Measurements from ENCODE around the gene APEH. TPM values are rescaled to one million over a fixed set of nuclear protein-coding genes. Genes with fewer than 3 reads are reported as not detected.
A peak's percentile ranks its signal among the peaks of the same experiment; 100 is the strongest.

APEH gene
- total and polyA plus RNA-seq, 9 of the 15 experiments (the other 6 are each of a cell fraction or from before 2014, with no cell fraction given): 70.9 to 177 (median 117) TPM

DNA sequence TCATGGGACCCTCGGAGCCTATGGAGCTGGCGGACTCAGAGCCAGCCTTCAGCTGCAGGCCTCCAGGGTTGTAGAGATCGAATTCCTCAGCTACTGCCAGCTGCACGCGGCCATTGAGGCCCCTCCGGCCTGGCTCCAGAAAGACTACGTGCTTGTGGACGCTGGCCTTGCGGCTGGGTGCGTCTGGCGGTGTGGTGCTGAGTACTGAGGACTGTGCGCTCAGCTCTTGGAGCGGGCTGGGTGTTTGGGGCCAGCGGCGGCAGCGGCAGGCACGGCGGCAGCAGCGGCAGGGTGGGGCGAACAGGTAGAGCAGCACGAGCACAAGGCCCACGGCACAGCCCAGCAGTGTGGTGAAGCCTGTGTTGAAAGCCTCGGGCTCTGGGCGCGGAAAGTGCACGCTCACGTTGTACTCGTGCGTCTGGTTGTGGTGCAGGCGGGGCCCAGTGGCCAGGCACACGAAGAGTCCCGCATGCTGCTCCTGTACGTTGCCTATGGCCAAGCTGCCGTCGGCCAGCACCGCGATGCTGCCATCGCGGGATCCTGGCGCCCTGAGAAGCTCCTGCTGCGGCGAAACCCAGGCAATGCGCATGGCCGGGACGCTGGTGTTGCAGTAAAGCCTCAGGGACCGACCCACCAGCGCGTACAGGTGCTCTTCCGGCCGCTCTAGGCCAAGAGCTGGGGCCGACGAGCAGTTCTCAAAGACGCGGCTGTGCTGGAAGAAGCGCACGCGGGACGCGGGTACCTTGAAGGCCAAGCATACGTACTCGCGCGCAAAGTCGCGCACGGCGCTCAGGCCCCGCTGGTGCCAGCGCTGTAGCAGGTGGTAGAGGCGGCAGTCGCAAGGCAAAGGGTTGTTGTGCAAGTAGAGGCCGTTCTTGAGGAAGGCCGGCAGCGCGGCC, 44.1 kb downstream of the APEH start:
- no peak overlapping the region for H3K4me2 ChIP-seq (ENCODE audit: insufficient read depth, low read length)

More for the DNA sequence above, 44.1 kb downstream of the APEH start:
- TF ChIP-seq RBM22 (IDR thresholded peaks at IDR 0.05; ENCODE audit: low read depth, low read length, poor library complexity, severe bottlenecking) (peak; percentile 62), POLR2G (IDR thresholded peaks at IDR 0.05; ENCODE audit: low read depth, low read length) (peak; percentile 42), ATF1 (CRISPR knock-in tag; IDR thresholded peaks at IDR 0.05) (no peak), ATF1 (tag; IDR thresholded peaks at IDR 0.05) (no peak), XRCC3 (IDR thresholded peaks at IDR 0.05) (no peak), SRSF7 (optimal IDR thresholded peaks at IDR 0.05; ENCODE audit: low read depth, low read length) (no peak), RBFOX2 (IDR thresholded peaks at IDR 0.05; ENCODE audit: low read depth, low read length) (peak; percentile 45), NCOA1 (IDR thresholded peaks at IDR 0.05; ENCODE audit: low read depth) (no peak)
- TF ChIP-seq, protein P1, sequence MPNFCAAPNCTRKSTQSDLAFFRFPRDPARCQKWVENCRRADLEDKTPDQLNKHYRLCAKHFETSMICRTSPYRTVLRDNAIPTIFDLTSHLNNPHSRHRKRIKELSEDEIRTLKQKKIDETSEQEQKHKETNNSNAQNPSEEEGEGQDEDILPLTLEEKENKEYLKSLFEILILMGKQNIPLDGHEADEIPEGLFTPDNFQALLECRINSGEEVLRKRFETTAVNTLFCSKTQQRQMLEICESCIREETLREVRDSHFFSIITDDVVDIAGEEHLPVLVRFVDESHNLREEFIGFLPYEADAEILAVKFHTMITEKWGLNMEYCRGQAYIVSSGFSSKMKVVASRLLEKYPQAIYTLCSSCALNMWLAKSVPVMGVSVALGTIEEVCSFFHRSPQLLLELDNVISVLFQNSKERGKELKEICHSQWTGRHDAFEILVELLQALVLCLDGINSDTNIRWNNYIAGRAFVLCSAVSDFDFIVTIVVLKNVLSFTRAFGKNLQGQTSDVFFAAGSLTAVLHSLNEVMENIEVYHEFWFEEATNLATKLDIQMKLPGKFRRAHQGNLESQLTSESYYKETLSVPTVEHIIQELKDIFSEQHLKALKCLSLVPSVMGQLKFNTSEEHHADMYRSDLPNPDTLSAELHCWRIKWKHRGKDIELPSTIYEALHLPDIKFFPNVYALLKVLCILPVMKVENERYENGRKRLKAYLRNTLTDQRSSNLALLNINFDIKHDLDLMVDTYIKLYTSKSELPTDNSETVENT (CRISPR knock-in tag; IDR thresholded peaks at IDR 0.05): no peak
- TF ChIP-seq, protein P2, sequence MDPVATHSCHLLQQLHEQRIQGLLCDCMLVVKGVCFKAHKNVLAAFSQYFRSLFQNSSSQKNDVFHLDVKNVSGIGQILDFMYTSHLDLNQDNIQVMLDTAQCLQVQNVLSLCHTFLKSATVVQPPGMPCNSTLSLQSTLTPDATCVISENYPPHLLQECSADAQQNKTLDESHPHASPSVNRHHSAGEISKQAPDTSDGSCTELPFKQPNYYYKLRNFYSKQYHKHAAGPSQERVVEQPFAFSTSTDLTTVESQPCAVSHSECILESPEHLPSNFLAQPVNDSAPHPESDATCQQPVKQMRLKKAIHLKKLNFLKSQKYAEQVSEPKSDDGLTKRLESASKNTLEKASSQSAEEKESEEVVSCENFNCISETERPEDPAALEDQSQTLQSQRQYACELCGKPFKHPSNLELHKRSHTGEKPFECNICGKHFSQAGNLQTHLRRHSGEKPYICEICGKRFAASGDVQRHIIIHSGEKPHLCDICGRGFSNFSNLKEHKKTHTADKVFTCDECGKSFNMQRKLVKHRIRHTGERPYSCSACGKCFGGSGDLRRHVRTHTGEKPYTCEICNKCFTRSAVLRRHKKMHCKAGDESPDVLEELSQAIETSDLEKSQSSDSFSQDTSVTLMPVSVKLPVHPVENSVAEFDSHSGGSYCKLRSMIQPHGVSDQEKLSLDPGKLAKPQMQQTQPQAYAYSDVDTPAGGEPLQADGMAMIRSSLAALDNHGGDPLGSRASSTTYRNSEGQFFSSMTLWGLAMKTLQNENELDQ (CRISPR knock-in tag; IDR thresholded peaks at IDR 0.05; ENCODE audit: borderline replicate concordance): no peak
- TF ChIP-seq, protein P3, sequence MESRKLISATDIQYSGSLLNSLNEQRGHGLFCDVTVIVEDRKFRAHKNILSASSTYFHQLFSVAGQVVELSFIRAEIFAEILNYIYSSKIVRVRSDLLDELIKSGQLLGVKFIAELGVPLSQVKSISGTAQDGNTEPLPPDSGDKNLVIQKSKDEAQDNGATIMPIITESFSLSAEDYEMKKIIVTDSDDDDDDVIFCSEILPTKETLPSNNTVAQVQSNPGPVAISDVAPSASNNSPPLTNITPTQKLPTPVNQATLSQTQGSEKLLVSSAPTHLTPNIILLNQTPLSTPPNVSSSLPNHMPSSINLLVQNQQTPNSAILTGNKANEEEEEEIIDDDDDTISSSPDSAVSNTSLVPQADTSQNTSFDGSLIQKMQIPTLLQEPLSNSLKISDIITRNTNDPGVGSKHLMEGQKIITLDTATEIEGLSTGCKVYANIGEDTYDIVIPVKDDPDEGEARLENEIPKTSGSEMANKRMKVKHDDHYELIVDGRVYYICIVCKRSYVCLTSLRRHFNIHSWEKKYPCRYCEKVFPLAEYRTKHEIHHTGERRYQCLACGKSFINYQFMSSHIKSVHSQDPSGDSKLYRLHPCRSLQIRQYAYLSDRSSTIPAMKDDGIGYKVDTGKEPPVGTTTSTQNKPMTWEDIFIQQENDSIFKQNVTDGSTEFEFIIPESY (CRISPR knock-in tag; IDR thresholded peaks at IDR 0.05): peak; percentile 68; the same call in 1 of the 2 replicates
- TF ChIP-seq, protein P4, sequence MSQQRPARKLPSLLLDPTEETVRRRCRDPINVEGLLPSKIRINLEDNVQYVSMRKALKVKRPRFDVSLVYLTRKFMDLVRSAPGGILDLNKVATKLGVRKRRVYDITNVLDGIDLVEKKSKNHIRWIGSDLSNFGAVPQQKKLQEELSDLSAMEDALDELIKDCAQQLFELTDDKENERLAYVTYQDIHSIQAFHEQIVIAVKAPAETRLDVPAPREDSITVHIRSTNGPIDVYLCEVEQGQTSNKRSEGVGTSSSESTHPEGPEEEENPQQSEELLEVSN (IDR thresholded peaks at IDR 0.05; ENCODE audit: borderline replicate concordance in 1 of 2, extremely low read depth in 1 of 2, insufficient read depth in 1 of 2, insufficient read length in 1 of 2, low read depth in 1 of 2, low read length in 1 of 2, poor library complexity in 1 of 2, severe bottlenecking in 1 of 2): peak in 1 of 2 experiments; percentile 5
- intact Hi-C loops (cut with micrococcal nuclease) (no loop called here), in situ Hi-C loops (cut with MboI) (no loop called here)
- no peak for ATAC-seq
- H3K4me1 ChIP-seq (replicated peaks in 1 of 2; ENCODE audit: control insufficient read depth in 2 of 2, insufficient read depth in 2 of 2, low read length in 2 of 2): peaks cover 0 to 24% of the 10 kb centered on the region in 2 experiments; a peak in 3 of 5 replicates
- H3K9me3 ChIP-seq (replicated peaks; ENCODE audit: control insufficient read depth, insufficient read depth, low read depth, low read length): no peaks in the 10 kb centered on the region
- no peaks in the 10 kb centered on the region for H3K9me1 ChIP-seq (ENCODE audit: control insufficient read depth, insufficient read depth, low read length)
- 100% methylated on average over 28 of the region's 75 CpGs for WGBS (ENCODE audit: insufficient coverage, low coverage, missing lambda C conversion rate)
- H3K79me2 ChIP-seq (ENCODE audit: control insufficient read depth, insufficient read depth, low read length): peaks cover 6% of the 10 kb centered on the region
- FAIRE-seq: no peak
- H4K20me1 ChIP-seq (replicated peaks; ENCODE audit: control insufficient read depth, insufficient read depth, low read length): 0 out of 2 replicates have a peak, but pooled peaks cover 3% of the 10 kb centered on the region
- ChIA-PET POLR2A (no interaction called here), CTCF (ENCODE audit: low intra/inter-chr PET ratio) (interaction anchor here (1.2 kb wide), 1 partner anchor 121 kb away, joined by 4 read pairs; no protein-coding TSS in a partner anchor)
- no peak overlapping the region for H3K9ac ChIP-seq (ENCODE audit: insufficient read depth in 1 of 2, low read depth in 2 of 2, low read length in 2 of 2)
- H3K36me3 ChIP-seq (ENCODE audit: control insufficient read depth, insufficient read depth, low read length): peaks cover 61% of the 10 kb centered on the region; the same call in 2 of the 3 replicates
- no peak overlapping the region for H2AFZ ChIP-seq (ENCODE audit: low read depth, low read length)
- DNase-seq (ENCODE audit: extremely low read depth in 1 of 4, low spot score in 3 of 4): no peak
- no peaks in the 10 kb centered on the region for H3K27me3 ChIP-seq (ENCODE audit: control insufficient read depth in 2 of 2, insufficient read depth in 2 of 2, low read length in 2 of 2)
- no TSS peak for BruUV-seq (replicated peaks)
- H3K4me3 ChIP-seq: no peak overlapping the region
- no peak overlapping the region for H3K27ac ChIP-seq (ENCODE audit: extremely low read depth, low read depth, low read length)
